GM18858 (cell line): ENCODE results near the gene BET1L.

Experiments used
- ATAC-seq: cut with Tn5 transposase; IDR thresholded peaks from one replicate; pipeline ENCODE4 v1.9.1; 2021; ENCODE audit not compliant: unreplicated experiment

BET1L gene

GRCh38 chr11:210803-211180 is 3.6 kb upstream of the BET1L start:
- ATAC-seq, result no peak

DNA sequence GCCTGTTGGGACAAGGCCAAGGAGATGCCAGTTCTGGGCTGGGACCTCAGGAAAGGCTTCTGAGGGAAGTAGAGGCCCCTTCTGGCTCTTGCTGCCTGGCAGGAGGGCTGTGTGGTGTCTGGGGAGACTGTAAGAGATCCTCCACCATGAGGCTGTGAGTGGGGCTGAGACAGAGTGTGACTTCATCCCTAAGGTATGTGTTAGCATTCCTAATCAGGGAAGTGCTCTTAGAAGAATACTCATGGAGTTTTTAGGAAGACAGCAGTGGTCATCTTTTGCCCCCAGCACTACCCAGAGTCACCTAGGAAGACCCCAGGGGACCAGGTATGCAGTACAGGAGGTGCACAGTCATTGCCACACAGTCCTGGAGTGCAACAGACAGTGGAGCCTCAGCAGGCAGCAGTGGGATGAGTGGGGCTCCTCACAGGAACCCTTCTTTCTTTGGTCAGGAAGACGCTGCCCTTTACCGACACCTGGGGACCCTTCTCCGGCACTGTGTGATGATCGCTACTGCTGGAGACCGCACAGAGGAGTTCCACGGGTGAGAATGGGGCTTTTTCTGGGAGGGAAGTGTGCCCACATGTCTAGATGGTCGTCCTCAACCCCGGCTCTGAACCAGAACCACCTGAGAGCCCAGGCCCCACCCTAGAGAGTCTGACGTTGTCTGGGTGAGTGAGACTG is 3.1 kb upstream of the BET1L start:
- ATAC-seq, result no peak

- no peak for ATAC-seq
Observed at GRCh38 chr11:209275-210121, 2.3 kb upstream of the BET1L start.

DNA sequence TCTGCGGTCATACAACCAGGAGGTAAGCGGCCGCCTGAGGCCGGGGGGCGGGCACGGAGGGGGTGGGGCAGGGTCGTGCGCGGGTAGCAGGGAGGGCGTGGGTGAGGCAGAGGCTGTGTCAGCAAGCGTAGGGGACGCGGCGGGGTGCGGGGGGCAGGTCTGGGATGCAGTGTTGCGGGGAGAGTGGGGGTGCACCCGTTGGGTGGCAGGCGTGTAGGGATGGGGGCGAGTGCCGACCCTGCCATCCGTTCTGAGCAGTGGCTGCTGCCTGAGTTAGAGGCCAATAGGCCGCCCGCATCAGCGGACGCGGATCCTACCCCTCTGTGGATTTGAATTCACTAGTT is 1.7 kb upstream of the BET1L start:
- ATAC-seq, result no peak

DNA sequence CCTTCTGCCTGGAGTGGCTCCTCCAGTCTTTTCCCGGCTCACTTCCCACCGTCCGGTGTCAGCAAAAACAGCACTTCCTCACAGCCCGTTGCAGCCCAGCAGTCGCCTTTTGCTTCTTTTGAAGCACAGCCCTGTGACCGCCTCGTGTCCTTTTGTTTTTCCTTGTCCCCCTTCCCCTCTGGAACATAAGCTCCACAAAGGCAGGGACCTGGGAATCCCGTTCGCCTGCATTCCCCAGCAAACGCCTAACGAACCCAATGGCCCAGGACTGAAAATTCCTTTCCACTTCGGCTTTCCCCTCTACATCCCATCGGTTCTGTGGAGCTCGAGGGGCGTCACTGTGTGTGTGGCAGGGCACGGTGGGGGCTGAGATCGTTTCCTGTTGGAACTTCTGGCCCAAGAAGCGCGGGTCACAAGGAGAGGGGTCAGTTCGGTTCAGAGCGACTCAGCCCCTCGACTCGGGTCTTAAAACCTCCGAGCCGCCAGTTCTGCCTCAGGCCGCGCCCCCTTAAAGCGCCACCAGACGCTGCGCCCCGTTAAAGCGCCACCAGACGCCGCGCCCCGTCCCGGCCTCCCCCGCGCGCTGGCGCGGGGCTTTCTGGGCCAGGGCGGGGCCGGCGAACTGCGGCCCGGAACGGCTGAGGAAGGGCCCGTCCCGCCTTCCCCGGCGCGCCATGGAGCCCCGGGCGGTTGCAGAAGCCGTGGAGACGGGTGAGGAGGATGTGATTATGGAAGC is 1.1 kb upstream of the BET1L start:
- ATAC-seq, result no peak

DNA sequence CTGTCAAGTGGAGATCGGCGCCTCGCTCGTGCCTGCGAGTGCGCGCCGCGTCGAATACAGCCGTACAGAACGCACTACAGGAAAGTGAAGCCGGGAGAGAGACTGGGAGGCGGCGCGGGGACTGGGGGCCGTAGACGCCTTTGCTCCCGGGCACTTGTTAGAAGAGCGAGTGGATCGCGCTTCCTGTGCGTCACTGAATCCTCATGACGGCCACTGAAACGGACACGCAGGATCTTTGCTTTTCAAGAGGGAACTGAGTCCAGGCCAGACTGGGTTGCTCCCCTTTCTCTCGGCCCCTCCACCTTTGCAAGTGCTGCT is 623 bp upstream of the BET1L start:
- ATAC-seq, result no peak

DNA sequence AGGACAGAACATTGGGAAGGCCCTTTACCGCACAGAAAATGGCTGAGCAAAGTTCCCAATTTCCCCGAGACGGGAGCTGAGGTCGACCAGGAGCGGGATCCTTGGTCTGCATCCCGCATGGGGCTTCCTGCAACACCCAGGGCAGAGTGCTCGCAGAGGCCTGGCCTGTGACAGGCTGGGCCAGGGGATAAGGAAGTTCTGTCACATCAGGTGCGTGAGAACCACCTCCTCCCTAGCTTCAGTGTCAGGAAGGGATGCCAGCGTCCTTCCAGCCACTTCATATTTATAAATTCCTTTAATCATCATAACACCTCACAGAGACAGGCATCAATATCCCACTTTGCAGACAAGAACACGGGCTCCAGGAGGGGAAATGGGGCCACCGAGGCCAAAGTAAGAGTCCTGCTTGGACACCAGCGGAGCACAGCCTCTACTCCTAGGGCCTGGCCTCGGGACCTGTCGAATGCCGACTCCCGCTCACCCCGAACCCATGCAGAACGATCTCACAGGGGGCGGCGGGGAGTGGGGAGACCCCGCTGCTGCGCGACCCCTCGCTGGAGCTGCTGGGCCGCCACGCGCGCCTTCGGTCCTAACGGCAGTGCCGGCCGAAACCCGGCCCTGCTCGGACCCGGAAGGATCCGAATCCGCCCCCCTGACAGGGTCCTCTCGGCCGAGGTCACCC is 532 bp downstream of the BET1L start:
- ATAC-seq, result peak; percentile 9

DNA sequence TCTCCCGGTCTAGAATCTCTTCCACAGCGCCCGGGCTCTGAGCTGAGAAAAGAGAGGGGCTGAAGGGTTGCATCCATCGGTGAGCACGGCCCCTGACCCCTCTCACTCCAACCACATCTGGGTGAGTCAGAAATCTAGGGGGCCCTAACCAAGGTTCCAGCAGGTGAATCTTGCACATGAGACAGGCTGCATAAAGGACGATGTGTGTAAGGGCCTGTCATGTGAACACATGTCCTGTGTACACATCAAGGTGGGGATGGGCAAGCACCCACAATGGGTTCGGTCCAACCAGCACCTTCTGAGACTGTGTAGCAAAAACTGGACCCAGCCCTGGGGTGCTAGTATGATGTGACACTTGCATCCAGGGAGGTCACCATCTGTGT is 1.2 kb downstream of the BET1L start:
- ATAC-seq, result no peak

DNA sequence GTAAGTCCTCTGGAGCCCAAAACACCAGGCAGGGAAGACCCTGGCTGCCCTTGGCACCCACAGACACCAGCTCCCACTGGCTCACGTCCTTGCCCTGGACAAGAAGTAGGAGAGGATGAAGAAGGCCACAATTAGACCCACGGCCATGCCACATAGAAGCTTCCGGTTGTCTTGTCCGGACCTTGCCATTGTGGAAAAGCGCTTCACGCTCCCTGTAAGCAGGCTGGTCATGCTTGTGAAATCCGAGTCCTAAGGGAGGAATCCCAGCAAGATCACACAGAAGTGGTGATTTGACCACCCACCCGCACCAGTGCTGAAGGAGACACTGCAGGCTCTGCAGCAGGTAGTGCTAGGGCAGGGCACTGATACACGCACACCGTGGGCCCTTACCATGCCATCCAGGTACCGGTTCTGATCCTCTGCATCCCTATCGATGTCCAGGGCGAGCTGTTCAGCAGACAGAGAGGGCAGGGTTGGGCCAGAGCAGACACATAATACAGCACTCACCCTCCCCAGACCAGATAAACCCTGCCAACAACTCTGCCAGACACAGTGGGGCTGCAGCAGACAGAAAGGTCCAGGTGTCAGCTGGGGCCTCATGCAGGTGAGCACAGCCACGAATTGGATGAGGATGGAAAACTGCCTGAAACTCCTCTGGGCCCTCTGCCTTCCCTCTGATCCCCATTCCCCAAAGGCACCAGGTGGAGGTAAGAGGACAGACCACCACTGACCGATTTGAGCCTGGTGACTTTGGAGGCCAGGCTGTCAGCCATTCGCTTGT is 1.8 kb downstream of the BET1L start:
- no peak for ATAC-seq

DNA sequence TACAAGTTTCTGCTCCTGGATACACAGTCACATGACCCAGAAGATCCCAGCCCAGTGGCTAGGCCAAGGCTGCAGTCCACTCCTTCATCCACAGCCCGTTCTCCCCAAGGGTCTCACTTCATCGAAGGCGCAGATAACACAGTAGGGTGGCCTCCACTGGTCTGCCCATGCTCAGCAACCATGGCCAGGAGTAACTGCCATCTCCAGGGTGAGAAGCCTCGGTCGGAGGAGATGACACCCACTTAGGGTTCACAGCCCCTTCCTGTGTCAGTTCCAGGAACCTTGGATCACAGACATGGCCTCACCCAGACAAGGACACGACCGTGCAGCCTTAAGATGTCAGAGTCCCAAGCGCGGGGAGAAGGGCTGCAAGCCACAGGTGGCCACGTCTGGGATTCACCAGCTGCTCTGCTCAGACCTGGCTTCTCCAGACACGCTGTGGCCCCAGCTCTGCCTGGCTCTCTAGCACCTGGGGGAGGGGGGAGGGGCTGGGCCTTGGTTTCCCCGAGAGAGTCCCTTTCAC is 2.6 kb downstream of the BET1L start:
- no peak for ATAC-seq

DNA sequence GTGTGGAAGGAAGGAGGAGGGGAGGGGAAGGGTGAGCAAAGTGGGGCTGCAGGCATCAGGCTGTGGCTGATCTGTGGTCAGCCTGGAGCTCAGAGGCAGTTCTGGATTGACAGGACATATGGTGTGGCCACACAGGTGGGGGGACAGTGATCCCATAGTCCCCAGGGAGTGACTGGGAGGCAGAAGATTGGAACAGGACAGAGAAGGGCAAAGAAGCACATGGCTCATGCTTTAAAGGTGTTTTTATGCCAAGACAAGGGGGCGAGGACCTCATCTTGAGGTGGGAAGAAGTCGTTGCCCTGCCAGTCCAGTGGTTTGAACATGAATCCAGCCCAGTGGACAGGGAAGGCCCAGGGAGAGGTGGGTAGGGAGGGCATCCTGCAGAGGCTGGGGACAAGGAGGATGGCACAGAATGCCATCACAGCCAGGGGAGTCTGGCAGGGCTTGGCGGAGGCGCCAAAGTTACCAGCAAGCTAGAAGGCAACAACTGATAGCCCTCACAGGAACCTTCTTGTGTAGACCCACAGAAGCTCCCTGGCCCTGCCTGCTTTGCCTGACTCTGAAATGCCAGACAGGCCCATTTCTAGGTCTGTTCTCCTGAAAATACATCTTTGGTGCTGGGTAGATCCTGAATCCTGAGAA is 3.1 kb downstream of the BET1L start:
- ATAC-seq, result no peak

- no peak for ATAC-seq
Observed at GRCh38 chr11:203056-203944, 3.9 kb downstream of the BET1L start.

- ATAC-seq, result no peak
Observed at GRCh38 chr11:202490-202889, 4.7 kb downstream of the BET1L start.

DNA sequence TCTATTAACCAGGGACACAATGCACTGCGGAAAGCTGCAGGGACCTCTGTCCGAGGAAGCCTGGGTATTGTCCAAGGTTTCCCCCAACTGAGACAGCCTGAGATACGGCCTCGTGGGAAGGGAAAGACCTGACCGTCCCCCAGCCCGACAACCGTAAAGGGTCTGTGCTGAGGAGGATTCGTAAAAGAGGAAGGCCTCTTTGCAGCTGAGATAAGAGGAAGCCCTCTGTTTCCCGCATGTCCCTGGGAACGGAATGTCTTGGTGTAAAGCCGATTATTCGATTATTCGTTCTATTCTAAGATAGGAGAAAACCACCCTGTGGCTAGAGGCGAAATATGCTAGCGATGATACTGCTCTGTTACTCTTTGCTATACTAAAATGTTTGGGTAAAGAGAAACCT is 5.2 kb downstream of the BET1L start:
- ATAC-seq, result no peak

- ATAC-seq, result no peak
Observed at GRCh38 chr11:200224-201003, 6.8 kb downstream of the BET1L start.

- no peak for ATAC-seq
Observed at GRCh38 chr11:199782-200181, 7.4 kb downstream of the BET1L start.

- ATAC-seq, result no peak
Observed at GRCh38 chr11:199004-199581, 8.1 kb downstream of the BET1L start.

GRCh38 chr11:198236-198806 is 8.9 kb downstream of the BET1L start:
- no peak for ATAC-seq
